OCI-LY3 (cell line): Measurements from ENCODE around the gene AK2.

ENCODE experiments used
- H2AFZ ChIP-seq: fragments of 200-600, 300-600 bp; shearing (Covaris generic); 2 replicates; pipeline ENCODE4 v1.6.0; 2014; ENCODE audit warnings: antibody characterized with exemption, low read depth, low read length
- H3K27ac ChIP-seq: fragments of 200-600, 300-600 bp; sonication (generic); 2 replicates; pipeline ENCODE4 v1.5.1; 2014; ENCODE audit warnings: mild to moderate bottlenecking, low read length, moderate library complexity, mixed read lengths
- H3K27me3 ChIP-seq: fragments of 200-600, 300-600 bp; sonication (generic); 2 replicates; pipeline ENCODE4 v1.6.1; 2014; ENCODE audit warnings: low read depth, low read length, mixed read lengths
- H3K36me3 ChIP-seq: fragments of 200-600, 300-600 bp; sonication (generic); replicated peaks from 2 replicates; pipeline ENCODE3; 2014; ENCODE audit warnings: low read depth, low read length, mixed read lengths
- H3K4me1 ChIP-seq: fragments of 300-600, 200-600 bp; sonication (generic); 2 replicates; pipeline ENCODE4 v1.6.1; 2014; ENCODE audit warnings: low read length, mixed read lengths
- H3K4me2 ChIP-seq: fragments of 200-600, 300-600 bp; sonication (generic); 2 replicates; pipeline ENCODE4 v1.6.1; 2014; ENCODE audit warnings: low read length, mixed read lengths
- H3K4me3 ChIP-seq: fragments of 300-600, 200-600 bp; sonication (generic); 2 replicates; pipeline ENCODE4 v1.5.1; 2014; ENCODE audit warnings: antibody characterized with exemption, mild to moderate bottlenecking, low read length, moderate library complexity
- H3K79me2 ChIP-seq: fragments of 300-600, 200-600 bp; shearing (Covaris generic); 2 replicates; pipeline ENCODE4 v1.6.1; 2014; ENCODE audit warnings: mild to moderate bottlenecking, low read length, mixed read lengths
- H3K9ac ChIP-seq: fragments of 300-600, 200-600 bp; shearing (Covaris generic); 2 replicates; pipeline ENCODE4 v1.6.0; 2014; ENCODE audit warnings: mild to moderate bottlenecking, low read length, moderate library complexity
- H3K9me3 ChIP-seq: fragments of 200-600, 300-600 bp; shearing (Covaris generic); 2 replicates; pipeline ENCODE4 v1.6.1; 2014; ENCODE audit warnings: low read length, mixed read lengths; ENCODE audit not compliant: insufficient read depth
- H4K20me1 ChIP-seq: fragments of 200-600, 300-600 bp; sonication (generic); 2 replicates; pipeline ENCODE4 v1.6.1; 2016; ENCODE audit warnings: low read length, mixed read lengths; ENCODE audit not compliant: insufficient read depth
- CTCF ChIP-seq: fragments of 200-600, 300-600 bp; sonication (generic); IDR thresholded peaks from 2 replicates; pipeline ENCODE4 v1.5.1; 2014; ENCODE audit warnings: antibody characterized with exemption, low read length, low read depth
- EZH2phosphoT487 ChIP-seq: fragments of 200-600 bp; shearing (Covaris generic); IDR thresholded peaks from 2 replicates; pipeline ENCODE4 v1.6.1; 2018; ENCODE audit warnings: antibody characterized with exemption, mixed run types, low read depth

The AK2 gene

GRCh38 chr1:33009561-33009960 is 27.1 kb downstream of the AK2 start:
- H3K4me1 ChIP-seq: no peaks in the 10 kb centered on the region
- no peaks in the 10 kb centered on the region for H3K79me2 ChIP-seq
- TF ChIP-seq EZH2phosphoT487 (no peak), CTCF (no peak)
- H3K9ac ChIP-seq: no peak overlapping the region
- H3K36me3 ChIP-seq: peaks cover 48% of the 10 kb centered on the region
- no peak overlapping the region for H2AFZ ChIP-seq
- H3K4me3 ChIP-seq: no peak overlapping the region
- no peak overlapping the region for H3K27ac ChIP-seq
- H3K4me2 ChIP-seq: no peak overlapping the region
- no peaks in the 10 kb centered on the region for H3K27me3 ChIP-seq
- no peaks in the 10 kb centered on the region for H4K20me1 ChIP-seq
- no peaks in the 10 kb centered on the region for H3K9me3 ChIP-seq

GRCh38 chr1:33008051-33008914 is 28.4 kb downstream of the AK2 start:
- Histone ChIP-seq H3K4me1 (no peaks in the 10 kb centered on the region), H3K27me3 (no peaks in the 10 kb centered on the region), H2AFZ (no peak overlapping the region), H4K20me1 (no peaks in the 10 kb centered on the region), H3K36me3 (peaks cover 36% of the 10 kb centered on the region), H3K4me3 (no peak overlapping the region), H3K9me3 (no peaks in the 10 kb centered on the region), H3K27ac (no peak overlapping the region), H3K9ac (no peak overlapping the region), H3K4me2 (no peak overlapping the region), H3K79me2 (no peaks in the 10 kb centered on the region)
- TF ChIP-seq EZH2phosphoT487 (no peak), CTCF (no peak)

GRCh38 chr1:33007190-33008050 is 29.3 kb downstream of the AK2 start:
- no peak overlapping the region for H3K9ac ChIP-seq
- H3K27ac ChIP-seq: no peak overlapping the region
- H3K79me2 ChIP-seq: no peaks in the 10 kb centered on the region
- H3K9me3 ChIP-seq: no peaks in the 10 kb centered on the region
- H3K4me3 ChIP-seq: no peak overlapping the region
- H4K20me1 ChIP-seq: no peaks in the 10 kb centered on the region
- H2AFZ ChIP-seq: no peak overlapping the region
- no peaks in the 10 kb centered on the region for H3K4me1 ChIP-seq
- TF ChIP-seq CTCF (0 out of 2 replicates have a peak, but pooled peaks have one; percentile 7), EZH2phosphoT487 (no peak)
- no peak overlapping the region for H3K4me2 ChIP-seq
- no peaks in the 10 kb centered on the region for H3K27me3 ChIP-seq
- peaks cover 36% of the 10 kb centered on the region for H3K36me3 ChIP-seq

- Histone ChIP-seq H3K4me2 (no peak overlapping the region), H3K4me1 (no peaks in the 10 kb centered on the region), H3K9ac (no peak overlapping the region), H3K9me3 (no peaks in the 10 kb centered on the region), H3K27ac (no peak overlapping the region), H3K36me3 (peaks cover 21% of the 10 kb centered on the region), H3K27me3 (no peaks in the 10 kb centered on the region), H4K20me1 (no peaks in the 10 kb centered on the region), H3K79me2 (no peaks in the 10 kb centered on the region), H3K4me3 (no peak overlapping the region), H2AFZ (no peak overlapping the region)
- TF ChIP-seq CTCF: no peak
- no peak for TF ChIP-seq EZH2phosphoT487
Observed at GRCh38 chr1:33005838-33006421, 30.8 kb downstream of the AK2 start.
